Fibroblast of the aortic adventitia (primary cell): Measurements from ENCODE around the gene GAS7. TPM values are rescaled to one million over a fixed set of nuclear protein-coding genes. Genes with fewer than 3 reads are reported as not detected.

ENCODE experiments used
- DNase-seq: peaks from one replicate; pipeline ENCODE4 v3.0.0-alpha.2; 2010; ENCODE audit warnings: low read depth
- H3K4me3 ChIP-seq: 2 replicates; pipeline ENCODE4 v1.5.1; 2011; ENCODE audit warnings: low read depth, mild to moderate bottlenecking, control low read depth, low read length, moderate library complexity
- total RNA-seq: library from RNA; depleted of rRNA; stranded (reverse); fragments of >200 nt; gene quantifications from 2 replicates; pipeline ENCODE4 v1.2.3, GENCODE V29; 2012; ENCODE audit warnings: low replicate concordance
- TF ChIP-seq, protein P1 (sequence below): IDR thresholded peaks from 2 replicates; pipeline ENCODE4 v1.5.1; 2011; ENCODE audit warnings: mild to moderate bottlenecking, low read length, control low read depth, inconsistent platforms; ENCODE audit not compliant: insufficient read depth

Gene GAS7
- total RNA-seq, 1 donor: 7.0 TPM

DNA sequence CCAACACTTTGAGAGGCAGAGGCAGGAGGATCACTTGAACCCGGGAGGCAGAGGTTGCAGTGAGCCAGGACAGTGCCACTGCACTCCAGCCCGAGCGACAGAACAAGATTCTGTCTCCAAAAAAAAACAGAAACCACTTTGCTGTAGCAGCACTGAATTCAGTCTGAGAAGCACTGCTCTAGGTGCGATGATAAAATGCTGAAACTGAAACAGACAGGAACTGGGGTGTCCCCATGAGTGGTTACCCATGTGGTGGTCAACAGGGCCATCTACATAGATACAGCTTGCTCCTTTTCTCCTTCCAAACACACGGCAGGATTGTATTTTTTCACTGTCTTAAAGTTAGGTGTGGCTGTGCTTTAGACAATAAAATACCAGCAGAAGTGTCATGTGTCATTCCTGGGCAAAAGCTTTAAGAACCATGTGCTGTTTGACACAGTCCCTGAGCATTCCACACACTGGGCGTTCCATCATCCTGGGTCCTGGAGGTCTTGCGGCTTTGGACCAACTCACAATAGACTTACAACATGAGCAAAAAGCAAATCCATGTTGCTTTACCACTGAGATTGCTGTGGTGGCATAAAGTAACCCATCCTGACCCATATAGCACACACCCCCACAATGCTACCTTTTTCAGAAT lies 11.5 kb downstream of the GAS7 start:
- no peak for DNase-seq
- TF ChIP-seq, protein P1, sequence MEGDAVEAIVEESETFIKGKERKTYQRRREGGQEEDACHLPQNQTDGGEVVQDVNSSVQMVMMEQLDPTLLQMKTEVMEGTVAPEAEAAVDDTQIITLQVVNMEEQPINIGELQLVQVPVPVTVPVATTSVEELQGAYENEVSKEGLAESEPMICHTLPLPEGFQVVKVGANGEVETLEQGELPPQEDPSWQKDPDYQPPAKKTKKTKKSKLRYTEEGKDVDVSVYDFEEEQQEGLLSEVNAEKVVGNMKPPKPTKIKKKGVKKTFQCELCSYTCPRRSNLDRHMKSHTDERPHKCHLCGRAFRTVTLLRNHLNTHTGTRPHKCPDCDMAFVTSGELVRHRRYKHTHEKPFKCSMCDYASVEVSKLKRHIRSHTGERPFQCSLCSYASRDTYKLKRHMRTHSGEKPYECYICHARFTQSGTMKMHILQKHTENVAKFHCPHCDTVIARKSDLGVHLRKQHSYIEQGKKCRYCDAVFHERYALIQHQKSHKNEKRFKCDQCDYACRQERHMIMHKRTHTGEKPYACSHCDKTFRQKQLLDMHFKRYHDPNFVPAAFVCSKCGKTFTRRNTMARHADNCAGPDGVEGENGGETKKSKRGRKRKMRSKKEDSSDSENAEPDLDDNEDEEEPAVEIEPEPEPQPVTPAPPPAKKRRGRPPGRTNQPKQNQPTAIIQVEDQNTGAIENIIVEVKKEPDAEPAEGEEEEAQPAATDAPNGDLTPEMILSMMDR: no peak

DNA sequence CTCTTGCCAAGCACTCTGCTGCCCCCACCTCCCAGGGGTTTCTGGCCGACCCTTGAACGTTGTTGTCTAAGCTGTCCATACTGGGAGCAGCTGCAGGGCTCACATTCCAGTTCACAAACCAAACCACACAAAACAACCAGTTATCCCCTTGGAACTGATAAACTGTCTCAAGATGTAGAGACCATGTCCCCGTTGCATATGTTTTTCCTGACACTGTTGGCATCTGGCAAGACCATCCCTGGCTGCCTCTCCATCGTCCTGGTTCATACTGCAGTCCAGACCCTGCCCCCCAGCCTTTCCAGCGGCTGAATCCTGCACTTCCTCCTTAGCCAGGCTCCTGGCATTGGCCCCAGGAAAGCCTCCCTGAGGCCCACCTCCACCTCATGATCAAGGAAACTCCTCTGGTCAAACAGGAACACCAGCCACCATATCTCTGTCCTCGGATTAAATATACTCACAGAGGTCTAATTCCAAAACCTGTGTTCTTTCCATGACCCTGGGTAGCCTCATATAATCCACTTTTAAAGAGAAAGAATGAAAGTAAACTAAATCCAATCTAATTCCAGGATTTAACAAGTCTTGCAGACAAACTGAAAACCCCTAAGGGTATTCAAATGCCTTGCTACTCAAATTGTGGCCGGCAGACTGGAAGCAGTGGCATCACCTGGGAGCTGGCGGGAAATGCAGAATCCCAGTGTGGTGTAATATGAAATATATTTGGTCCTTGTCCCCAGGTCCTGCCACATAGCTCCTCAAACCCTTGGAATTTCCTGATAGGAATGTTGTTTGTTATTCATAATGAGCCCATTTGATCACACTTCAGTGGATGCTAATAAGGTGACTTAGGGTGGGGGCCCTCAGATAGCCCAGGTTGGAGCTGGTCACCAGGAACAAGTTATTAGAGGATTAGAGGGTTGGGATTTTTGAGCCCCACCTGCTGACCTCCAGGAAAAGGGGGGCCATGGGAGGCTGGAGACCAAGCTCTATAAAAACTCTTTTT lies 14.2 kb downstream of the GAS7 start:
- no peak for DNase-seq
- no peak overlapping the region for H3K4me3 ChIP-seq
- TF ChIP-seq, protein P1: no peak

More for the DNA sequence above, 11.5 kb downstream of the GAS7 start:
- no peak overlapping the region for H3K4me3 ChIP-seq

DNA sequence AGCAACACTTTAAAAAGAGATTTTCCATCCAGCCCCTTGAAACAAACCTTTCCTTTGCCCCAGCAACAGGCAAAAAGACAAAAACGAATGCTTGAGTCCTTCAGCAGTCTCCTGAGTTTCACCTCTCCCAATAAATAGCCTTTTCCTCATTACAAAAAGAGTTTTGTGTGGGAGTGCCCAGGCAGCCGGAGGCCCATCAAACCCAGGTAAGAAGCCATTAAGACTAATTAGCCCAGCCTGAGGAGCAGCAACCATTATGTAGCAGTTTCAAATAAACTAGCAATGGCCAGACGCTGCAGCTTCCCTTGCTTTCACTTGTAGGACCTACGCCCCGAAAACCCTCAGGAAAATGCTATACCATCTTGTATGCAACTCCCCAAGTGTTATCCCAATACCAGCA lies 15.6 kb downstream of the GAS7 start:
- no peak for DNase-seq
- TF ChIP-seq, protein P1: no peak
- no peak overlapping the region for H3K4me3 ChIP-seq

DNA sequence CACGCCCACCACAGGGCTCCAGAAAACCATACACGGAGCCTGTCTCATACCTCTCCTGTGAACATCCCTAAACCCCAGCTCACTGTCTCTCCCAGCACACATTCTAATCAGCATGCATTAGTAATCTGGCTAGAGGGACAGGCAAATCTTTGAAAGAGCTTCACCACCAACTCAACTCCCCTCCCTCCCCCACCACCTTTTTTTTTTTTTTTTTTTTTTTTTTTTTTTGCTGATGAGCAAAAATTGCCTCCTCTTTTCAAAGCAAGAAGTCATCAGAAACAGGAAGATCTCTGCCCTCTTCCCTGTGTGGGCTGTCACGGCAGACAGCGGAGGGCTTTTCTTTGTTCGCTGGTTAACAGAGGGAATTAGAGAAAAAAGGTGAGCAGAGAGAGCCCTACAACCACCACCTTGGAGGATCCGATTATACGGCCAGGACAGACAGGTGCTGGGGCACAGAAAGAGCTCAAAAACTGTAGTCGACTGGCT lies 19.9 kb downstream of the GAS7 start:
- TF ChIP-seq, protein P1: no peak
- peak; percentile 25 for DNase-seq
- no peak overlapping the region for H3K4me3 ChIP-seq

DNA sequence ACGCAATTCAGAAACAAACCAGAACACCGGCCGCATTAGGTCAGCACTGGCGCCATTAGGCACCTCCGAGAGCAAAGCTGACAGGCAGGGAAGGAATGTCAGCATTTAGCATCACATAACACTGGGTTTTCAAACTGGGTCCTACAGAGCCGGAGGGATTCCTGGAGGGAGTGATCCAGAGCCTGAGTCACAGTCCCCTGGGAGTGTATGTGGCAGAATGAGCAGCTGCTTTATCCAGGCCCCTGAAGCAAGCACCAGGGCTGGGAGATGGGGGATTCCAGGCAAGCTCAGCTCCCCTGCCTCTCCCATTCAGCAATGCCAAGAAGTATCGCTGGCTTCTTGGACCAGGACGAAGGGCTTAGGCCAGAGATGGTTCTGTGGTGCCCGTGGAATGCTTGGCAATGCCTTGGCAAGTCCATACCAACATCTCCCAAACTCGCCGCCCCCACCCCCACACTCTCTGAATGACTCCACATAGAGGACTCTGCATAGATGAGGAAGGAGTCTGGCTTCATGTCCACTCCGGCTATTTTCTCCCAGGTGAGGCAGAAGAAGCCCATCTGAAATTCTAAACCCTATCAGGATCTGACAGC lies 20.4 kb downstream of the GAS7 start:
- DNase-seq: peak; percentile 75
- H3K4me3 ChIP-seq: no peak overlapping the region
- TF ChIP-seq, protein P1: no peak

DNA sequence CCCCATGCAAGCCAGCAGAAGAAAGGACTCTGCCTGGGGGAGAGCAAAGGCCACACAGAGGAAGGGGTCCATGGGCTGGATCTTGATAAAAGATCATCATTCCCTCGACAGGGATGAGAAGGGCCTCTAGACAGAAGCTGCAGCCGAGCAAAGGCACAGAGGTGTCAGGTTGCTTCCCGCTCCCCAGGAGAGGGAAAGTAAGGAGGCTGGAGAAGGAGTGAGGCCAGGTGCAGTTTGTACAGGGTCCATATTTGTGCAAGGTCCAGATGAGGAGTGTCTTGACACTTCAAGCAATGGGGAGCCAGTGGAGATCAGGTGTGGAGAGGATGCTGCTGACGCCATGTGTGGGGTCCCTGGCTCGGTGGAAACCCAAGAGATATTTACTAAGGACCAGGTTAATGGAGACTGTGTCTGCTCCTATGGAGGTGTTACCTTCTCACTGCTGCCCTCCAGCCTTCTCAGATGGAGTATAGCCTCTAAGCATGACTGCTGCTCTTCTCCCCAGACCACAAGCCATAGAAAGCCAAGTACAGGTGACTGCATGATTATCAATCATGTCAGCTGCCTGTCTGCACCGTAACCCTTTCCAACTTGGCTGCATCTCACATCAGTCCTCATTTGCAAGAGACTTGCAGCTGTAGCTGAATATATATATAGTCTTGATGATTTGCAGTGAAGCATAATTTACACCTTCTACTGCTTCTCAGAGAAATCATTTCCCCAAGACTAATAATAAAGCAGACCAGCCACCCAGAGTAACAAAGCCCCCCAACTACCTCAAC lies 21.1 kb downstream of the GAS7 start:
- no peak for DNase-seq
- no peak overlapping the region for H3K4me3 ChIP-seq
- TF ChIP-seq, protein P1: no peak
